Retina (tissue), 1 donor: Measurements from ENCODE around the gene LRRC47.

ENCODE experiments used
- DNase-seq: peaks from one replicate; pipeline ENCODE4 v3.0.0-alpha.2; 2016

LRRC47 gene

DNA sequence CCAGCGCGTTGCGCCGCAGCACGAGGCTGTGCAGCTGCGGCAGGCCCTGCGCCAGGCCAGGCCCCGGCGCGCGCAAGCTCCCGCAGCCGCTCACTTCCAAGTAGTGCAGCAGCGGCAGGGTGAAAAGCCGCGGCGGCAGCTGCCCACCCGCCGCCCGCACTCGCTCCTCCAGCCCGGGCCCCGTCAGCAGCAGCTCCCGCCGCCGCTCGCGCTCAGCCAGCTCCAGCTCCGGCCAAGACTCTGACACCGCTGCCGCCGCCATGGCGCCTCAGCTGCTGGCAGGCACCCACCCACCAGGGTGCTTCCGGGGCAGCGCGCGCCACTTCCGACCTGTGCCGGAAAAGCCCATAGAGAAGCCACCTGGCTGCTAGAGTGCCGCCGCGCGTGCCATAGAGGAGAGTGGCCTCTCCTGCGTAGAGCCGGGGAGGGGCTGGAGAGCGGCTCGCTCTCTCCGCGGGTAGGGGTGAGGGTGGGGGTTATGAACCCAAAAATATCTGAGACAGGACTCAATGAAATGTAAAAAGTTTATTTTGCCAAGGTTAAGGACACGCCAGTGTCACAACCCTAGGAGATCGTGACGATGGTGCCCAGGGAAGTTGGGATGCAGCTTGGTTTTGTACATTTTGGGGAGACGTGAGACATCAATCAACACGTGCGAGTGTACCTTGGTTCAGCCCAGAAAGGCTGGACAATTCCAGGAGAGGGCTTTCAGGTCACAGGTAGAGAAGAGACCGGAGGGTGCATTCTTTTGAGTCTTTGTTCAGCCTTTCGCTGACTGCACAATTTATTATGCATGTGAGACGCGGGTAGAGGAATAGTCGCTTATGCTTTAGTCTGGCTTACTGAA is at the start of gene LRRC47:
Gene LRRC47 (minus strand): TSS at position 284 of the 847 bp plus-strand sequence. CDS start 22 bp downstream, at position 262.
- DNase-seq = peak; percentile 96

DNA sequence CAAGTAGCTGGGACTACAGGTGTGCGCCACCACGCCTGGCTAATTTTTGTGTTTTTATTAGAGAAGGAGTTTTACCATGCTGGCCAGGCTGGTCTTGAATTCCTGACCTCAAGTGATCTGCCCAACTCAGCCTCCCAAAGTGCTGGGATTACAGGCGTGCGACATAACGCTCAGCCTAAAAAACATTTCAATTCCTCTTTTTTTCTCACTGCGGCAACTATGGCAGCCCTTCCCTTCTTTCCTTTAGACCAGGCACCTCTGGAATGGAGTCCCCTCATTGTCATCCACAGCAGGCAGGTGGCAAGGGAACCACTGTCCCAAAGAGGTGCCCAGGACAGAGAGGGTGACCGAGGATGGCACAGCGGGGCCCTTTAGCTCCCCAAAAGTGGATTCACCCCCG is 46.6 kb upstream of the LRRC47 start:
- no peak for DNase-seq

DNA sequence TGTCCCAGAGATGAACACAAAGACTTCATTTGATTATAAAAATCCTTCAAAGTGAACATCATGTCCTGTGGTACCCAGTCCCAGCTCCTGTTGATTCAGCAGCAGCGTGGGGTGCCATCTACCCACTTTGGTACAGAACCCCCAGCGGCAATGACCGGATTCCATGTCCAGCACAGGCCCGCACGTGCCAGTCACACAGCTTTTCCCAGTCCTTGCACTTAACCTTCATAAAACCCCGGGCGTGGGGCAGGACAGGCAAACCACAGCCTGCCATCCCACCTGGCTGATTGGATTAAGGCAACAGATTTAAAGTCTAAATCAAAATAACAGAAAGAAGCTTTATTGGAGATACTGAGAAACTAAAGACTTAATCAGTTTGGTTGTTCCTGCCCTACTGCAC is 45.2 kb upstream of the LRRC47 start:
- DNase-seq = no peak

DNA sequence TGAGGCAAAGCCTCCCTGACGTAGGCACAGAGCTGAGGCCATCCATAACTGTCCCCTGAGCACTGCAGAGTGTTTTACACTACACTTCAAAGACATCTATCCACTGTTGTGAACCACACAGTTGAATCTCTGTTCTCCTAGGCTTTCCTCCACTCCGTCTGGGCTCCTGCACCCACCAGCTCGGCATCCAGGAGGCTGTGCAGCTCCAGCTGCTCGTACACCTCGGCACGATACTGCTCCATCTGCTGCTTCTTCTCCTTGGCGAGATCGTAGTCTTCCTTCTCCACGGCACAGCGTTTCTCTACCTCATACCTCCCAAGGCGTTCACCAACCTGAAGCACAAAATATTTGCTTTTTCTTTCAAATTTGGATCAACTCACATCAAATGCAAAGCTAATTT is 42.5 kb upstream of the LRRC47 start:
- no peak for DNase-seq

DNA sequence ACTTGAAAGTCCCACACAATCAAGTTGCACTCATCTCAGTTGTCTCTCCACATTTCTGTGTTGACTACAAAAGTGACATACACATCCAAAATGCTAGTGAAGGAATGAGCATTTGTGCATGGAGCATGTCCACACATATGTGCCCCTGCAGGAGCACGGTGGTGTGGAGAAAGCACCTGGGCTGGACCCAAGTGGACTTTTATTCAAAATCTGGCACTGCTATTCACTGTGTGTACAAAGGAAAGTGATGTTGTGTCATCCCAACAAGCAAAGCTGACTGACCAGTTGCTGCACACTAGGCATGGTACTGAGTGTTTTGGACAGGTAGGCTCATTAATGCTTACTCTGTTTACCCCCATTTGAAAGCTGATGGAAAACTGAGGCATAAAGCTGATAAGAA is 41.4 kb upstream of the LRRC47 start:
- no peak for DNase-seq

DNA sequence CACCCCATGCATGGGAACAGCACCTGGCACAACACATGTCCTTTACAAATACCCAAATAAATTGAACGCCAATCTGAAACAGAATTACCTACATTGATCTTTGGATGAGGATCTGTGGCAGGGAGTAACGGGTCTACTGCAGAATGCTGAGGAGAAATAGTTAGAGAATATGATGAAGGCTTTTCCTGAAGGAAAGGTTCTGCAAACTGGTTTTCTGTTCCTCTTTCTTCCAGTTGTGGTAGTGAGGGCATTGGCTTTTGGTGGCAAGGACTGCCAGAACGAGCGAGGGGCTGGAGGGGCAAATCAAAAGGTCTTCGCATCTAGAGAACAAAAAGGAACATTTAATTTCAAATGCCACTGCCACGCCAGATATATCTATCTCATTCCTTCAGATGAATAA is 40.9 kb upstream of the LRRC47 start:
- no peak for DNase-seq

DNA sequence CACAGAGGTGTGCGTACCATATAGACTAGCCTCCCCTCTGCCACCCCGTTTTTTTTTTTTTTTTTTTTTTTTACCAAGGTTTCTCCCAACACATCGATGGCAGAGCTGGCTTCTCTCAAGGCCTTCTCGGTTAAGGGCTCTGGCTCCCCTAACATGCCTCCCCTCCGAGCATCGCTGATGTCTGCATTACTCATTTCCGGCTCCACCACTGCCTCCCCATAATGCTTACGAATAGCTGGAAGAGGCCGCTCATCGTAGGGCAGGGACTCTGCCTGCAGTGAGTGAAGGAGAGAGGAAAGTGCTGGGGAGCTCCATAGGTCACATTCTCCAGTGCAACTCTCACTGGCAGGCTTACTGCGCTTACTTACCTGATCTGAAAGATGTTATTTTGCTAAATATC is 40.1 kb upstream of the LRRC47 start:
- no peak for DNase-seq

DNA sequence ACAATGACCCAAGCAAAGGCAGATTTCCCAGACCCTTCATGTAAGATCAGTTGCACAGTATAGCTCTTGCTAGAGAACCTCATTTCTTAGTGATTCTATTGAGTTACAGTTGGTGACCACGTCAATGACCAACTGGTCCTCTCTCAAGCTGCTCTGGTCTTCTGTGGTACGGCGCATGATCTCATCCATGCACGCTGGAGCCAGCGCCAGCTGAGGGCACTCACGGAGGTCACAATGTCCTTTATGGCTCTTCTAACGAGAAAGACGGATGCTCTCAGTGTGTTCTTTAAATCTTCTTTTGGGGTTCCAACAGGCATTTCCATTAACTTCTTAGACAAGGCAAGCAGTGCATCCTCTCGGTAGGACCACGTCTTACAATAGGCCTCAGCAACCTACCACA is 38.4 kb upstream of the LRRC47 start:
- DNase-seq = no peak

DNA sequence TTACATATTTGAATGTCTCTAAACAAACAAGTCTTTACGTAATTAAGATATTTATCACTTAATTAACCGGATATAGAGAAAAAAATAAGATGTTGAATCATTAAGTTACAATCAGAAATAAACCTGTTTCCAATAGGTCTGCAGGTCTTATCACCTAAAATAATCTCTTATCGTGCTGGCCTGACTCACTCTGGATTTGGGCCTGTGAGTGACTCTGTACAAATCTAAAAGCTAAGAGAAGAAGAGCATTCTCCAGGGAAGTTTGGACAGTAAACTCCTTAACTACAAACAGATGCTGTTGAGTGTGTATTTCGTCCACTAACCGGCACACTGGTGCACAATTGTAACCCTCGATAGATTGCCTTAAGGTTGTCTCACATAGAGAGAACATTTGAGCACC is 35.4 kb upstream of the LRRC47 start:
- no peak for DNase-seq

DNA sequence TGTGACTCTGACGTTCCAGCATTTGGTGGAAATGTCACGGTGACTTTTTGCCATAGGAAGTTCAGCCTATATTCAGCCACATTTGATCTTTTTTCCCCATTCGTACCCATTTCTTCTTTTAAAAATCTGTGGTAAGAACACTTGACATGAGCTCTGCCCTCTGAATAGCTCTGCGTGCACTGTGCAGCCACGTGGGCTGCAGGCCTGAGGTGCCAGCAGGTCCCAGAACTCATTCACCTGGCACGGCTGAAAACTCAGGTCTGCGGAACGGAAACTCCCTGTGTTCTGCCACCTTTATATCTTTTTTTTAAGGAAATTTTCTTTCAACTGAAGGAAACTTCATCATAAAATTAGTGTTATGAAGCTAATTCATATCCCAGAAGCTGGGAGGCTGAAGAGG is 32.1 kb upstream of the LRRC47 start:
- no peak for DNase-seq

DNA sequence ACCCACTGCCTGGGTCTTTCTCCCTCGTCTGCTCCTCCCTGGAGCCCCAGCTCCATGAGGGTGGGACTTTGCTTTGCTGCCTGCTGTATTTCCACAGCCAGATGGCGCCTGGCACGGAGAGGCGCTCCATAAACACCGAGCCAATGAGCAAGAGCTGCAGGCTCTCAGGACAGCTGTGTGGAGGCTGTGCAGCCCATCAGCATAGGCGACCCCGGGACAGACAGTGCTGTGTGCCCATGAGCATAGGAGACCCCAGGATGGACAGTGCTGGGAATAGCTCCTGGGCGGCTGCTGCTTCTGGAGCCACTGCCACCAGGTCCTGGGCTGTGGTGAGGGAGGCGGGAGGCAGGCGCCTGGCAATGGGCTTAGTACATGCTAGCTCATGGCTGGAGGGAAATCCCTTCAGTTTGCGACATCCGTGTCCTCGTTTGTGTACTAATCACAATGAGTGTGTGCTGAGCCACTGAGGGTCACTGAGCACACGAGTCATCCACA is 31.6 kb upstream of the LRRC47 start:
- DNase-seq = peak; percentile 44

DNA sequence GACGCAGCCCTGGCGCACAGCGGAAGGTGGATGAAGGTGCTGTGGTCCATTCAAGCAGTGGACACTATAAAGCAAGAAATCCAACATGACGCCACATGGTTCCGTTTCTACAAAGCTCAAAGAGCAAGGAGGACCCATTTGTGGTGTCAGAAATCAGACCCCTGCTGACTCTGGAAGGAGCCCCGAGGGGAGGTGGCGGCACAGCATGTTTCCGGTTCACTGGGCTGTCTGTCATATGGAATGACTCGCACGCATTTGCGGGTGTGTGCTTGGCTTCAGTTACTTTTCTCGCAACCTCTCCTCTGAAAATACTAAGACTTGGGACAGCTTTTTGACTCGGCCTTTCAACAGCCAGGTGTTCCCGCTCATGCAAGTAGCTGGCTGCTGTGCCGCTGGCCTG is 29.1 kb upstream of the LRRC47 start:
- peak; percentile 62 for DNase-seq

DNA sequence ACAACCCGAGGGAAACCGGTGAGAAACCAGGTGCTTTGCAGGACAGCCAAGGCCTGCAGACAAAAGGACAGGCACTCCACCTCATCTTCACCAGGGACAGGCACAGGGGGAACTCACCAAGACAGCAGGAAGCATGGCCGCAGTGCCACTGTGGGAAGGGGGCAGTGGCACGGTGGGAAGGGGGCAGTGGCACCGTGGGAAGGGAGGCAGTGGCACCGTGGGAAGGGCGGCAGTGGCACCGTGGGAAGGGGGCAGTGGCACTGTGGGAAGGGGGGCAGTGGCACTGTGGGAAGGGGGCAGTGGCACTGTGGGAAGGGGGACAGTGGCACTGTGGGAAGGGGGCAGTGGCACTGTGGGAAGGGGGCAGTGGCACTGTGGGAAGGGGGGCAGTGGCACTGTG is 28.4 kb upstream of the LRRC47 start:
- DNase-seq = no peak

DNA sequence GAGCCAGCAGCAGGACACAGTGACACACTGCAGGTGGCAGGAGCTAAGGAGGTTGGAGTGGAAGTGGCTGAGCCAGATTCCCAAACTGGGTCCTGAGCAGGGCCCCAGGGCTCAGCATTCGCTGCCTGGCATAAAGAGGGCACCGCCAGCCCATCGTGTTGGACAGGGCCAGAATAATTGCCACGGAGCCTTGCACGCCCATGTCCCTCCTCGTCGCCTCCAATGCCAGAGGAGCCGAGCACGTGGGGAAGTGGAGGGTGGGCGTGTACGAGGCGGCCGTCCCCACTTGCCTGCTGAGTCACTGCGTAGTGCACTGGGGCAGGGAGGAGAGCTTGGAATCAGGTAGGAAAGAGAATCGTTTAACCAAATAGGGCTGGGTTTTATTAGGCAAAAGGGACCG is 26.1 kb upstream of the LRRC47 start:
- DNase-seq = no peak

DNA sequence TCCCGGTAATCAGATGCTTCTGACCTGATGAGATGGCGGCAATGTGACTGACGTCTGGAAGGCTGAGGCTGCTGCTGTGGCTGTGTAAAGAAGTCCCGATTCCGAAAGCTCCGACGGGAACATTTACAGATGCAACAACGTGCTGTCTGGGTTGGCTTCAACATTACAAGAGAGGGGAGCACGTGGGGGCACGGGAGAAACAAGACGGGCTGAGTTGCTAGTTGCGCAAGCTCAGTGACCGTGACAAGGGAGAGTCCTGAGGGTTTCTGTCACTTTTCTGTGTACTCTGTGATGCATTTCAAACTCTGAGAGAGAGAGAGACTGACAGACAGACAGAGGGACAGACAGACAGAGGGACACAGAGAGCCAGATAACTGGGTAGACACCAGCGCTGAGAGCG is 25.6 kb upstream of the LRRC47 start:
- no peak for DNase-seq

DNA sequence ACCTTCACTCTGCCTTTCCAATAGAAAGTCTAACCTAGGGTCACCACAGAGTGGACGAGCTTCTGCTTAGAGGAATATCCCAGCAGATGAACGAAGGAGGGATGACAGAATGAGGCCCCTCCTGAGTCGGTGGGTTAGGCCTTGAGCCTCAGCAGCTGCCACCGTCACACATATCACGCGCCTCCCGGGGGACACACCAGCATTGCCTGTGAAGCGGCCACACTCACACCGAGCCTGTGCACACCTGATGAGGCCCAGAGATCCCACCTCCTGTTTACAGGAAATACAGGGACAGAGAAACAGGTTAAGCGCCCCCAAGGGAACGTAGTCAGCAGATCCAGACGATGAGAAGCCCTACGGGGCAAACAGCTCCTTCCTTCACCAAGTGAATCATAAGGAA is 25.1 kb upstream of the LRRC47 start:
- DNase-seq = peak; percentile 88

DNA sequence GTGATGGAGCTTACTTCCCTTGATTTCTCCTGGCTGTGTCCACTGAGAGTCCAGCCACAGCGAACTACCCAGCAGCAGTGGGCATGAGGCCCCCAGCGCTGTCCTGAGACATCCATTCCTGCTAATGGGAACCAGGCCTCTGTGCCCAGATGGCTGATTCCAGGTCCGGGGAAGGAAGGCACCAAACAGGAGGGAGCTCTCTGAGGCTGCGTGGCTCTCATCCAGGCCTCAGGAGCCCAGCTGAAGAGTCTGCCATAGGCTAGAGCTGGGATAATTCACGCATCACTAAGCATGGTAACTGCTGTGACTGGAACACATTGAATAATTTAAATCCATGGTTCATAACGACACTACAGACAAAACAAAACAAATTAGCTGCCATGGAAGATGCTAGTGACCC is 24.7 kb upstream of the LRRC47 start:
- DNase-seq = peak; percentile 88

DNA sequence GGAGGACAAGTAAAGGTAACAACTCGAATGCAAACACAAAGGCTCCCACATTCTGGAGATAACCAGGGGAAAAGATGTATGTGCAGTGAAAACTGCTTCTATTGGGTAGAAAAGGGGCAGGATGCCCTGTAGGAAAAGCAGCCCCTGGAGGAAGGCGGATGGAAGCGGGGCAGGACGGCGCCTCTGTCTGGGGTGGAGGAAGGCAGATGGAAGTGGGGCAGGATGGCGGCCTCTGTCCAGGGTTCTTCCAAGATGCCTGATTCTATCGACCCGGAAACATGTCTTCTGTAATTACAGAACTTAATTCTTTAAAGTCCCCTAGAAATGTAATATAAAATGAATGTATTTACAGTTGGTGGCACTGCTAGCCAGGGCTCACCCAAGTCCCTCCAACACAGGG is 24.0 kb upstream of the LRRC47 start:
- no peak for DNase-seq

DNA sequence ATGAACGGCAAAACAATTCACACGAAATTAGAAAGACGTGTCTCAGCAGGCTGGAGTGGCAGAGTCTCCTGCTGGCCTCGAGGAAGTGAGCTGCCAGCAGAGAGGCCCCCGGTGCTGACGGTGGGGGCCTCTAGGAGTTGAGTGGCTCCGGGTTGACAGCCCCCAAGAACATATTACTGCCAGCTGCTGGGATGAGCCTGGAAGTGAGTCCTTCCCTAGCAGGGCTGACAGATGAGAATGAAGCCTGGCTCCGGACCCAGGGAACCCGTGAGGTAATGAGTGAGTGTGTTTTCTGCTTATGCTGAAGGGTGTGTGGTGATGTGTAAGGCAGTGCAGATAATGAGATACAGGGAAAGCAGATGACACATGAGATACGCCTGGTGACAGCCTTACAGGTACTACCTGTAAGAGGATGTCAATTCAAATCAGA is 23.5 kb upstream of the LRRC47 start:
- peak; percentile 56 for DNase-seq

DNA sequence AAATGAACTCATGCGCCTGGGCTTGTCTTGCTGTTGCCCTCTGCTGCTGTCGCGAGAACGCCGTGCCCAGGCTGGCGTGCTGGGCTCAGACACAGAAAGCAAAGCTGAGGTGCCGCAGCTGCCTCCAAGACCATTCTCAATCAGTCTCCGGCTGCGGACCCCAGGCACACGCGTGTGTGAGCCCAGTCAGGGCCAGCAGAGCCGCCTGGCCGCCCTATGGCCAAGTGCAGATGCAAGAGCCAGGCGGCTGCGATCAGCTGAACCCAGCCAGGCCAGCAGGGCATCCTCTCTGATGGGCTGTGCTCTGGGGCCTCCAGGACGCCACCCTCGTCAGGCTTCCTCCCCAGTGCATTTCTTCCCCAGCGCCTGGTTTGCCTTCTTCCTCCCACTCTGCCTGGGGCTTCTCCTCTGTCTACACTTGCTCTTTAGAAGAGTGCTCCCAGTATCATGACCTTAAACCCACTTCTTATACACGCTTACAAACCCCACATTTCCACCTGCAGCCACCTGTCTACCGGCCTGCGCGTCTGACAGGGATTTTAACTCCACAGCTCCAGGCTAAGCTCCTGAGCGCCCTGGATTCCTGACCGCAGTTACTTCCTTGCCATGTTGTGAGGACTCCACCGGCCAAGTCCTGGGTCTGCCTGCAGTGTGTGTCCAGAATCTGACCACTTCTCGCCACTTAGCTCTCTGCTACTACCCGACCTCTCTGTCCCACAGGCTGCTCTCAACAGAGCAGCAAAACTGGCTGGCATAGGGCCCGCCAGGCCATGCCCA is 21.7 kb upstream of the LRRC47 start:
- DNase-seq = no peak

DNA sequence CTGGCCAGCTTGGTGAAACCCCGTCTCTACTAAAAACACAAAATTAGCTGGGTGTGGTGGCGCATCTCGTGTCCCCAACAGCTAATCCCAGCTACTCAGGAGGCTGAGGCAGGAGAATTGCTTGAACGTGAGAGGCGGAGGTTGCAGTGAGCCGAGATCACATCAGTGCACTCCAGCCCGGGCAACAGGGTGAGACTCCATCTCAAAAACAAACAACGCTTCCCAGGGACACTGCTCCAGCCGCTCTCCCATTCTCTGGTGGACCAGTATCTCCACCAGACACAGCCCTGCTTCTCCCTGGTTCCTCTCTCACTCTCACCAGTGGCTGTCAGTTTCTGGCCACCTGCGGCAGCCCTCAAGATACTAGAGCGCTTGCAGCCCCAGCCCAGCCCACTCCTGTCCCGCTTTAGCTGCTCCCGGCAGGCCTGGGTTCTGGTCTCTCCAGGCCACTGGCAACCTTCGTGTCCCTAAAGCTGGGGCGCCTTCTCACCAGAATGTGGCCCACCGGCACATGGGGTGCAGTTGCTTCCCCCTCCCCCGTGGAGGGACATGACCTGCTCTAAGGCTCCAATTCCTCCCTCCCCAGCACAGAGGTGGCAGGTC is 20.9 kb upstream of the LRRC47 start:
- DNase-seq = no peak

DNA sequence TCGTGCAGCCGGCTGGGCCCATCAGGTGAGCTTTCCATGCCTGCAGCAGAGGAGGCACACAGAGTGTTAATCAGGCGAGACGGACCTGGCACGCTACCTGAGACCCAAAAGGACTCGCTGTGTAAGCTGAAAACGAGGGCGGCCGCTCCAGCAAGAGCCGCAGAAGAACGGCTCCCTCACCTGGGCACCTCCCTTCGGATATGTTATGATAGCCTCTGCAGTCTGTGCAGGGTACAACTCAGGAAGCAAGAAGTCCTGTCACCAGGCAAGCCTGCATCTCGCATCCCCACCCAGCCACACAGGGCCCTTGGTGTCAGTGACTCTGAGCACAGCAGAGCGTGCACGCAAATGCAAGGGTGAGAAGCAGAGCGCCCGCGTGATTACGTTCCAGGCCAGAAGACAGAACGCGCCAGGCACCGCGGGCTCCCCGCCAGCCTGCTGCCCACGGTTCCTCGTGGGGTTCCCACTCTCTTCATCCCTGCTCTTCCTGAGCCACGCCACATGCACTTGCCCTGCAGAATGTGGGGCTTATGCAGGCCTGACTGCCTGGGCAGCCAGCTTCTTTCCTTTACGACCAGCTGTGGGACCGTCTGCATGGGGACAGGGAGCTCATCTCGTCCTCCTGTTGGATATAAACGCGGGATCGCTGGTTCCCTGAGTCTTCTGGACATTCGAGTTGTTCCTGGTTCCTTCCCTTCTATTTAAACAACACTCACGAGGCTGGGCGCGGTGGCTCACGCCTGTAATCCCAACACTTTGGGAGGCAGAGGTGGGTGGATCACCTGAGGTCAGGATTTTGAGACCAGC is 20.2 kb upstream of the LRRC47 start:
- no peak for DNase-seq
